ENCODE measurements around the gene PGRMC2. TPM values are rescaled to one million over a fixed set of nuclear protein-coding genes. Genes with fewer than 3 reads are reported as not detected.

The PGRMC2 gene
- 10.1 and 12.1 TPM in 2 replicates for total RNA-seq

GRCh38 chr4:128287141-128287870, at the start of gene PGRMC2:
TSS of gene PGRMC2 (minus strand) at chr4:128287813. CDS start at chr4:128287790, 23 bp downstream.

Other genes with a start within 250 kb of the PGRMC2 start
- gene LARP1B, start 226.5 kb downstream of the PGRMC2 start, total RNA-seq = 8.0 and 13.4 TPM in 2 replicates

Data from bronchus fibroblast of lung (primary cell).